Body of pancreas (tissue), 4 donors: ENCODE measurements around the gene TRPV6.

ENCODE experiments used
- POLR2A ChIP-seq, 3 donors: fragments of 450-650 bp; IDR thresholded peaks; one replicate each; pipeline ENCODE4 v1.6.1; 2016; ENCODE audit warnings: antibody characterized with exemption in 3 of 3, mild to moderate bottlenecking in 2 of 3
- TF ChIP-seq, protein P1 (sequence below), 7 experiments: fragments of 450-650 bp in 4 of 7; fragments of 200-600 bp in 3 of 7; sonication (generic) in 3 of 7; IDR thresholded peaks; one replicate each; pipeline ENCODE4 v1.5.1; 2016 to 2019; ENCODE audit warnings: antibody characterized with exemption in 7 of 7

DNA sequence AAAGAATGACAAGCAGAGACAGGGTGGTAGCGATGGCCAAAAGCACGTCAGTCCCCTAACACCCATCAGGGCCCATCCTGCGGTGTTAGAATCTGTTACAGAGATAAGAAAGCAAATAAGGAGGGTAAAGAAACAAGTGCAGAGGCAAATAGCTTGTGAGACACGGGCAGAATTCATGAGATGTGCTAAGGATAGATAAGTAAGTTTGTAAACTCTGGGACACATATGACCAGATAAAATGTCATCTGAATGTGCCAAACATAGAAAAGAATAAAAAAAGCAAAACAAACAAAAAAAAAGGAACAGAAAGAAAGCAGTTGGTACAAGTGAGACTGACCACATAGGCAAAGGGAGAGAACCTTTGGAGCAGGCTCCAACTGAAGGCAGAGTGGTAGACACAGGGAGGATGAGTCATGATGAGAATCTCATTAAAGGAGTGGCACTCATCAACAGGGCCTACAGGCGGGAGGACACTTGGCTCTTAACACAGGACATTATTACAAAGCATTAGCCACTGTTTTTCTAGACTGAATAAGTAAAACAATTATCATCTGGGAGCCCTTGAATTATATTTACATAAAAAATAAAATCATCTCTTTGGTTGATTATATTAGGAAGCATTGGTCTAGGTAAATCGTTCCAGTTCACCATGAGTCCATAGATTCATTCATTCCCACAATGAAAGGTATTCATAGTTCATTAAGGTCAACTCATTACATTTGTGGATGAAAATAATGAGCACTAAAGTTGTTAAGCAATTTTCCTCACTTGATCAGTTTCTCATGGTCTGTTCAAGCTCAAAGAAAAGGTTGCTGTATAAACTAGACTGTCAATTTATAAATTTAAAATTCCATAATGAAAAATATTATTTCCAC is 52.1 kb downstream of the TRPV6 start:
- TF ChIP-seq, protein P1, sequence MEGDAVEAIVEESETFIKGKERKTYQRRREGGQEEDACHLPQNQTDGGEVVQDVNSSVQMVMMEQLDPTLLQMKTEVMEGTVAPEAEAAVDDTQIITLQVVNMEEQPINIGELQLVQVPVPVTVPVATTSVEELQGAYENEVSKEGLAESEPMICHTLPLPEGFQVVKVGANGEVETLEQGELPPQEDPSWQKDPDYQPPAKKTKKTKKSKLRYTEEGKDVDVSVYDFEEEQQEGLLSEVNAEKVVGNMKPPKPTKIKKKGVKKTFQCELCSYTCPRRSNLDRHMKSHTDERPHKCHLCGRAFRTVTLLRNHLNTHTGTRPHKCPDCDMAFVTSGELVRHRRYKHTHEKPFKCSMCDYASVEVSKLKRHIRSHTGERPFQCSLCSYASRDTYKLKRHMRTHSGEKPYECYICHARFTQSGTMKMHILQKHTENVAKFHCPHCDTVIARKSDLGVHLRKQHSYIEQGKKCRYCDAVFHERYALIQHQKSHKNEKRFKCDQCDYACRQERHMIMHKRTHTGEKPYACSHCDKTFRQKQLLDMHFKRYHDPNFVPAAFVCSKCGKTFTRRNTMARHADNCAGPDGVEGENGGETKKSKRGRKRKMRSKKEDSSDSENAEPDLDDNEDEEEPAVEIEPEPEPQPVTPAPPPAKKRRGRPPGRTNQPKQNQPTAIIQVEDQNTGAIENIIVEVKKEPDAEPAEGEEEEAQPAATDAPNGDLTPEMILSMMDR (IDR thresholded peaks at IDR 0.05) = no peak
- no peak for TF ChIP-seq POLR2A (IDR thresholded peaks at IDR 0.05)
